LNCAP (cell line): ENCODE measurements around the gene TPI1.

Experiments used
- TF ChIP-seq, protein P1 (sequence below): fragments of 450-650 bp; IDR thresholded peaks from 2 replicates; pipeline ENCODE4 v1.5.1; 2017; ENCODE audit warnings: mild to moderate bottlenecking

TPI1 gene

DNA sequence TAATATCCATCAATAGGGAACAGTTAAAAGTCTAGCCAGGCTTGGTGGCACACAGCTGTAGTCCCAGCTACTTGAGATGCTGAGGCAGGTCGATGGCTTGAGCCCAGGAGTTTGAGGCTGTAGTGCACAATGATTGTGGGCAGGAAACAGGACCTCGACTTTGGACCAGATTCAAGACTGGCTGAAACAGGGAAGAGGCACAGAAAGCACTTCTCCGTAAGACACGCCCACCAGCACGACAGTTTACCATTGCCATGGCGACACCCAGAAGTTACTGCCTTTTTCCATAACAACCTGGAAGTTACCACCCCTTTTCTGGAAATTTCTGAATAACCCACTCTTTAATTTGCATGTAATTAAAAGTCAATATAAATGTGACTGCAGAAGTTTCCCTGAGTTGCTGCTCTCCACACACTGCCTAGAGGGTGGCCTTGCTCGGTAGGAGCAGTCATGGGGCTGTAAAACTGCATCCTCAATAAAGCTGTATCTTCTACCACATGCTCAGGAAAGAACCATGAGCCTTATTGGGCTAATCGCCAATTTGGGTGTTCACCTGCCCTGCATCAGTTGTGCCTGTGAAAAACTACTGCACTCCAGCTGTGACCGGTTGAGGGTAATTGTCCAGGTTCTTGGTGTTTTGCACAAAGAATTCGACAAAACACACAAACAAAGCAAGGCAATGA, 32.6 kb downstream of the TPI1 start:
- TF ChIP-seq, protein P1, sequence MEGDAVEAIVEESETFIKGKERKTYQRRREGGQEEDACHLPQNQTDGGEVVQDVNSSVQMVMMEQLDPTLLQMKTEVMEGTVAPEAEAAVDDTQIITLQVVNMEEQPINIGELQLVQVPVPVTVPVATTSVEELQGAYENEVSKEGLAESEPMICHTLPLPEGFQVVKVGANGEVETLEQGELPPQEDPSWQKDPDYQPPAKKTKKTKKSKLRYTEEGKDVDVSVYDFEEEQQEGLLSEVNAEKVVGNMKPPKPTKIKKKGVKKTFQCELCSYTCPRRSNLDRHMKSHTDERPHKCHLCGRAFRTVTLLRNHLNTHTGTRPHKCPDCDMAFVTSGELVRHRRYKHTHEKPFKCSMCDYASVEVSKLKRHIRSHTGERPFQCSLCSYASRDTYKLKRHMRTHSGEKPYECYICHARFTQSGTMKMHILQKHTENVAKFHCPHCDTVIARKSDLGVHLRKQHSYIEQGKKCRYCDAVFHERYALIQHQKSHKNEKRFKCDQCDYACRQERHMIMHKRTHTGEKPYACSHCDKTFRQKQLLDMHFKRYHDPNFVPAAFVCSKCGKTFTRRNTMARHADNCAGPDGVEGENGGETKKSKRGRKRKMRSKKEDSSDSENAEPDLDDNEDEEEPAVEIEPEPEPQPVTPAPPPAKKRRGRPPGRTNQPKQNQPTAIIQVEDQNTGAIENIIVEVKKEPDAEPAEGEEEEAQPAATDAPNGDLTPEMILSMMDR: no peak

DNA sequence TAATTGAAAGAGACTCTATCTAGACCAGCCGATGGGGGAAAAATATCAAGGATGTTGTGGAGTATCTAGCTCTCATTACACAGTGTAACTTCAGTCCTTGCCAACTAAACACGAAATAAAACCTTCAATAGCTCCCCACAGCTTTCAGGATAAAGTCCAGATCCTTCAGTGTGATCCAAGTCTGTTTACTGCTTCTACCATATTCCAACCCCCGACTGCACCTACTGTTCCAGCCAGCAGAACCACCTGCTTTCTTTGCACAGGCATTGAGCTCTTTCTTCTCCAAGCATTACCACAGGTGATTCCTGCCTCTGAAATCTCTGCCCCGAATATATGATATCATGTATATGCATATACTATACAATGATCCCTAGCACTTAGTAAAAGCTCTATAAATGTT, 35.1 kb downstream of the TPI1 start:
- TF ChIP-seq, protein P1: no peak

DNA sequence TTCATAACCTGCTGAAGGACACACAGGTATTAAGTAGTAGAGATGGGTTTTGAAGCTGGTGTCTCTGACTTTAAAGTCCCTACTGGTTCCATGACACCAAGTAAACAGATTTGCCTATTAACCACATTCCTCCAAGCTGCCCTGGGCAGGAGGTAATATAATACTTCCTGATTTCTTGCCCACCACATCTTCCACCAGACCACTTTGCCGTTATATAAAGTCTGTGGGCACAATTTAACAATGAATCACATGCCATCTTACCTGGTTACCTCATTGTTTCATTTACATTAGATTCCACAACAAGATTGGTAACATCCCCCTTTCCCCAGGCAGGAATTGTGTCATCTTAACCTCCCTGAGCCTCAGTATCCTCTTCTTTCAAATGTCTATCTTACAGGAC, 36.4 kb downstream of the TPI1 start:
- TF ChIP-seq, protein P1: no peak

DNA sequence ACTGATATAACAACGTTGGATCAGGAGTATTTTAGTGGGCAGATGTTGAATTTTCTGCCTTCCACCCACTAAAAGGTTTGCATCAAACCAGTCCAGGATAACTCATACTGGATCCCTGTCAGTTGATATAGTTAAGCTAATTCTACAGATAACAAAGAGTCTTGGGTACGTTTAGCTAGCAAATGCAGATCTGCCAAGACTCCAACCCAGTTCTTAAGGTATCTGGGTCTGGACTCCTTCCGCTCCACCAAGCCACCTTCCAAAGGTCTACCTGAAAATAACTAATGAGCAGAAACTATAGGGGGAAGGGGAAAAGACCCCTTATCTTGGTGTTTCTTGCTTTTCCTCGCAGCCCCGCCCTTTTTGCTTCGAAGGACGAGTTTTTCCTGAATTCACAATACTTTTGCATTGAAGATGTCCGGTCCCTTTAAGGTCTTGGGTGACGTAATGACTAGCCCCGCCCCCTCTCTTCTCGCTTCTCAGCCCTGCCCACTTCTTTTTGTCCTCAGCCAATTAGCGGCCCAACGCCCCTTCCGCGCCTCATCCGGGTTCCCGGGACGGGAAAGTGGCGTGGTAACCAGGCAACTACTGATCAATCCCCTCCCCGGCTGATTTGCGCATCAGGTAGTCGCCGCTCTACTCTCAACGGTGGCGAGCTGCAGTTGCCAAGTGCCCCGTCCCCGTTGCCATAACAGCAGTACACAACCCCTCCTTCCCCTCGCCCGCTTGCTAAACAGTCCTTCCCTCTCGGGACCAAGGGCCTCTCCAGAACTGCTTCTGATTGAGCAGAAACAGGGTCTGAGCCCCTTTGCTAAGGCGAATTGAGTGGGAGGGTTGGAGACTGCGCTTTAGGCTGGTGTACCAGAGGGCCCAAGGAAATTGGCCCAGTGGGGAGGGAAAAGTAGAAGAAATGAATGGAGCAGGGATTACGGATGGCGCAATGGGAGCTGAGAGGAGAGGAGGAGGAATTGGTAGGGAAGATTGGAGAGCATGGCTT, 37.2 kb downstream of the TPI1 start, which contains the start of gene LRRC23:
Gene LRRC23 (plus strand): TSS at position 543 of the 997 bp plus-strand sequence. CDS start 812 bp downstream, outside the sequence.
- TF ChIP-seq, protein P1: no peak

DNA sequence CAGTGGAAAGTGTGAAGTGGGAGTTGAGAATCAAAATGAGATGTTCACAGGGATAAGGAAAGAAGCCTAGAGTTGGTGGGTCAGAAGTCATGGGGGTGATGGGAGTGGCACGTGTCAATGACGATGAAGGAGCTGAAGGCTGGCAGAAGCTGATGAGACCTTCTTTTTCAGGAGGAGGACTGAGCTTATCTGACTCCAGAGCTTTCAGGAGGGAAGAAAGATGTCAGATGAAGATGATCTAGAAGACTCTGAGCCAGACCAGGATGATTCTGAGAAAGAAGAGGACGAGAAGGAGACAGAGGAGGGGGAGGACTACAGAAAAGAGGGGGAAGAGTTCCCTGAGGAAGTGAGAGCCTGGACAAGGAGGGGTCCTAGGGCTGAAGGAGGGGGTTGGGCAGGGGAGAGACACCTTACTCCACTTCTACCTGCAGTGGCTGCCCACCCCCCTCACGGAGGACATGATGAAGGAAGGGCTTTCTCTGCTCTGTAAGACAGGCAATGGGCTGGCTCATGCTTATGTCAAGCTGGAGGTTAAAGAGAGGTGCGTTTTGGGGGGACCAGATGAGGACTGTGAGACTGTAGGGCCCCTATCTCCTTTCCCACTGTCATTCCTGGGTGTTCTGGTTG, 38.2 kb downstream of the TPI1 start:
- TF ChIP-seq, protein P1: no peak

DNA sequence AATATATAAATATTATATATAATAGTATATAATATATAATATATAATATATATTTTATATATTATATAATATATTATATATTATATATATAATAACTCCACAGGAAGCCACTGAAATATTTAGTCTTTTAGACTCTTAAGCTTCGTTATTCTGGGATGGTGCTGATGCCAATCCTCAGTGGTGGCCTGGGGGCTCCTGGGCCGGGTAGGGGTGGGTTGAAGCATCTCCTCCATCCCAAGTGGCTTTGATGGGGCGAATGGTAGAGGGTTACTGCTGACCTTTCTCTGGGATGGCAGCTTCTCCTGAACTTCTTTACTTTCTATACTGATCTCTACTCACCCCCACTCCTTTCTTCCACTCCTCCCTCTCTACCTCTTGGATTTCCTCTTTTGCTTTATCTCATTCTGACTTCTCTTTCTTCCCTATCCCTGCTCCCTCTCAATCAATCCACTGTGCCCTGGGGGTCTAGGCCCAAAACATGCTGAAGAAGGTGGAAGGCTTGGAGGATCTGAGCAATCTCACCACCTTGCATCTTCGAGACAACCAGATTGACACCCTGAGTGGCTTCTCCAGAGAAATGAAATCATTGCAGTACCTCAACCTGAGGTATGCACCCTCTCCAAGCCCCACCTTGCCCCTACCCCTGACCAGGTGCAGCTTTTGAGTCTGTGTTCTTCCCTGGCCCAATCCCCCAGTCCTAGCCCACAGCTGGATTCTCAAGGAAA, 42.3 kb downstream of the TPI1 start:
- TF ChIP-seq, protein P1: no peak
